Karpas-422 (cell line): ENCODE measurements around the gene PRKG1. TPM values are rescaled to one million over a fixed set of nuclear protein-coding genes. Genes with fewer than 3 reads are reported as not detected.

ENCODE experiments used
- DNase-seq: peaks from one replicate; pipeline ENCODE4 v3.0.0-alpha.2; 2015
- H2AFZ ChIP-seq: fragments of 200-600 bp; sonication (generic); 2 replicates; pipeline ENCODE4 v1.6.1; 2014; ENCODE audit warnings: antibody characterized with exemption, low read length, mixed read lengths
- H3K27ac ChIP-seq: fragments of 200-600 bp; sonication (generic); 2 replicates; pipeline ENCODE4 v1.5.1; 2014; ENCODE audit warnings: mild to moderate bottlenecking, low read length, moderate library complexity
- H3K27me3 ChIP-seq: fragments of 200-600 bp; sonication (generic); 2 replicates; pipeline ENCODE4 v1.6.1; 2014; ENCODE audit warnings: low read length, mixed read lengths
- H3K36me3 ChIP-seq: fragments of 200-600 bp; sonication (generic); 2 replicates; pipeline ENCODE4 v1.6.1; 2014; ENCODE audit warnings: low read length, mixed read lengths; ENCODE audit not compliant: insufficient read depth
- H3K4me1 ChIP-seq: fragments of 200-600 bp; sonication (generic); 2 replicates; pipeline ENCODE4 v1.6.1; 2014; ENCODE audit warnings: mild to moderate bottlenecking, low read length, mixed read lengths
- H3K4me2 ChIP-seq: fragments of 200-600 bp; sonication (generic); 2 replicates; pipeline ENCODE4 v1.6.1; 2014; ENCODE audit warnings: low read length, low read depth, mild to moderate bottlenecking; ENCODE audit not compliant: poor library complexity, severe bottlenecking
- H3K4me3 ChIP-seq: fragments of 200-600 bp; sonication (generic); 2 replicates; pipeline ENCODE4 v1.5.1; 2014; ENCODE audit warnings: mild to moderate bottlenecking, antibody characterized with exemption, low read length, mixed read lengths
- H3K79me2 ChIP-seq: fragments of 200-600 bp; sonication (generic); 2 replicates; pipeline ENCODE4 v1.6.1; 2014; ENCODE audit warnings: mild to moderate bottlenecking, low read length, mixed read lengths
- H3K9ac ChIP-seq: fragments of 200-600 bp; sonication (generic); 2 replicates; pipeline ENCODE4 v1.6.0; 2014; ENCODE audit warnings: low read length
- H3K9me2 ChIP-seq: fragments of 200-600 bp; sonication (generic), shearing (Covaris generic); replicated peaks from 2 replicates; pipeline ENCODE4 v1.6.0; 2014; ENCODE audit warnings: mild to moderate bottlenecking, low read length, moderate library complexity; ENCODE audit not compliant: insufficient read depth
- H3K9me3 ChIP-seq: fragments of 300-700, 200-600 bp; sonication (generic); 2 replicates; pipeline ENCODE4 v1.6.1; 2014; ENCODE audit warnings: low read length, mixed read lengths
- H4K20me1 ChIP-seq: fragments of 200-600 bp; sonication (generic); 2 replicates; pipeline ENCODE4 v1.6.1; 2014; ENCODE audit warnings: mild to moderate bottlenecking, antibody characterized with exemption, low read length, low read depth; ENCODE audit not compliant: insufficient read depth
- total RNA-seq: library from RNA; depleted of rRNA; stranded (reverse); fragments of >200 nt; shearing (Covaris generic); gene quantifications from 2 replicates; pipeline ENCODE4 v1.2.3, GENCODE V29; 2014; ENCODE audit warnings: low replicate concordance

PRKG1 gene
- total RNA-seq, 1 experiment from 2014 or later: not detected

DNA sequence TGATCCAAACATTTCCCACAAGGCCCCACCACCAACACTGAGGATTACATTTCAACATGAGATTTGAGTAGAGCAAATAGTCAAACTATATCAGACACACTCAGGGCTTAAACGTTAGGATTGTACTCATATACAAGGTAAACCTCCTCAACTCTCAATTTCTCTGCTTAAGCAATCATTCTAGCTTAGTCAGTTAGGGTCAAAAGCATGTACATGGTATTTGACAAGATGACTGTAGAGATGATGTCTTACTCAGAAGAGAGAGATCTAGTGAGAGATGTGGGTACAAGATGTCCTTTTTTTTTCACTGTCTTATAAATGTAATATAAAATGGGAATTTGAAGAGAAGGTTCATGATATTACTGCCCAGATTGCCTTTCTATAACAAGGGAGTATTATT, 270.1 kb downstream of the PRKG1 start:
- Histone ChIP-seq H4K20me1 (no peaks in the 10 kb centered on the region), H3K4me3 (no peak overlapping the region), H3K9me2 (0 out of 2 replicates have a peak, but pooled peaks cover 5% of the 10 kb centered on the region), H3K4me1 (no peaks in the 10 kb centered on the region), H3K9me3 (no peaks in the 10 kb centered on the region), H3K79me2 (no peaks in the 10 kb centered on the region), H3K9ac (no peak overlapping the region), H3K36me3 (no peaks in the 10 kb centered on the region), H3K27ac (no peak overlapping the region), H3K4me2 (no peak overlapping the region), H3K27me3 (no peaks in the 10 kb centered on the region), H2AFZ (no peak overlapping the region)
- DNase-seq: no peak

GRCh38 chr10:51348622-51349021, 274.3 kb downstream of the PRKG1 start:
- Histone ChIP-seq H3K27me3 (no peaks in the 10 kb centered on the region), H3K9me3 (no peaks in the 10 kb centered on the region), H3K4me1 (no peaks in the 10 kb centered on the region), H3K9me2 (0 out of 2 replicates have a peak, but pooled peaks cover 5% of the 10 kb centered on the region), H3K4me3 (no peak overlapping the region), H3K4me2 (no peak overlapping the region), H4K20me1 (no peaks in the 10 kb centered on the region), H3K27ac (no peak overlapping the region), H3K9ac (no peak overlapping the region), H2AFZ (no peak overlapping the region), H3K36me3 (no peaks in the 10 kb centered on the region), H3K79me2 (no peaks in the 10 kb centered on the region)
- no peak for DNase-seq

- Histone ChIP-seq H3K27me3 (no peaks in the 10 kb centered on the region), H3K9ac (no peak overlapping the region)
Measured at GRCh38 chr10:51357170-51357569, 282.9 kb downstream of the PRKG1 start.

GRCh38 chr10:51358227-51358626, 283.9 kb downstream of the PRKG1 start:
- Histone ChIP-seq H3K9ac (no peak overlapping the region), H3K36me3 (no peaks in the 10 kb centered on the region)

More at GRCh38 chr10:51357170-51357569, 282.9 kb downstream of the PRKG1 start:
- Histone ChIP-seq H2AFZ (no peak overlapping the region), H3K36me3 (no peaks in the 10 kb centered on the region), H4K20me1 (no peaks in the 10 kb centered on the region), H3K4me1 (no peaks in the 10 kb centered on the region), H3K4me3 (no peak overlapping the region), H3K9me2 (no peaks in the 10 kb centered on the region), H3K79me2 (no peaks in the 10 kb centered on the region), H3K4me2 (no peak overlapping the region), H3K27ac (no peak overlapping the region), H3K9me3 (no peaks in the 10 kb centered on the region)
- no peak for DNase-seq

DNA sequence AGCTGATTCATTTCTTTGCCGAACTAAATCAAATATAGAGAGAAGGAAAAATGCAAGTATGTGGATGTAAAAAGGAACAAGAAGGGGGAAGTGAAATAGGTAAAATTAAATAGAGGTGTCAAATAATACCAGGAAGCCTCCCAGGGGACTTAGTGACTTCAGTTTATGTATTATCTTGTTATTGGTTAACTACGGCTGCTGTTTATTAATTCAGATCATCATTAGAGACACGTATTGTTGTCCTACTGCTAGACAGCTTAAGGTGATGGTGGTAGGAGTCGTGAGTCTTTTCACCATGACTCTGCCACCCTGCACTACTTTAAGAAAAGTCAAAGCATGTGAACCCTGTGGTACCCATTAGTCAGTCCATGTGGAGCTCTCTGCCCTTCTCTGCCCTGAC, 289.1 kb downstream of the PRKG1 start:
- no peak overlapping the region for H3K27ac ChIP-seq
- no peaks in the 10 kb centered on the region for H3K36me3 ChIP-seq
- no peak overlapping the region for H3K4me3 ChIP-seq
- no peaks in the 10 kb centered on the region for H3K79me2 ChIP-seq
- H3K9me3 ChIP-seq: no peaks in the 10 kb centered on the region
- no peak overlapping the region for H3K4me2 ChIP-seq
- peaks cover 6% of the 10 kb centered on the region for H3K4me1 ChIP-seq
- H3K9ac ChIP-seq: no peak overlapping the region
- no peak for DNase-seq
- H2AFZ ChIP-seq: no peak overlapping the region
- H3K9me2 ChIP-seq: no peaks in the 10 kb centered on the region
- no peaks in the 10 kb centered on the region for H4K20me1 ChIP-seq
- H3K27me3 ChIP-seq: no peaks in the 10 kb centered on the region

More at GRCh38 chr10:51358227-51358626, 283.9 kb downstream of the PRKG1 start:
- Histone ChIP-seq H3K4me2 (no peak overlapping the region), H3K9me2 (no peaks in the 10 kb centered on the region), H3K27ac (no peak overlapping the region), H2AFZ (no peak overlapping the region), H3K27me3 (no peaks in the 10 kb centered on the region), H3K79me2 (no peaks in the 10 kb centered on the region), H4K20me1 (no peaks in the 10 kb centered on the region), H3K4me3 (no peak overlapping the region), H3K4me1 (peaks cover 1% of the 10 kb centered on the region), H3K9me3 (no peaks in the 10 kb centered on the region)
- no peak for DNase-seq

- H3K27ac ChIP-seq: no peak overlapping the region
- H2AFZ ChIP-seq: no peak overlapping the region
- no peaks in the 10 kb centered on the region for H4K20me1 ChIP-seq
- H3K4me2 ChIP-seq: no peak overlapping the region
- no peak overlapping the region for H3K4me3 ChIP-seq
- no peak for DNase-seq
- no peaks in the 10 kb centered on the region for H3K79me2 ChIP-seq
- no peaks in the 10 kb centered on the region for H3K9me3 ChIP-seq
- no peak overlapping the region for H3K9ac ChIP-seq
- no peaks in the 10 kb centered on the region for H3K36me3 ChIP-seq
- peaks cover 6% of the 10 kb centered on the region for H3K4me1 ChIP-seq
- H3K27me3 ChIP-seq: no peaks in the 10 kb centered on the region
- H3K9me2 ChIP-seq: no peaks in the 10 kb centered on the region
Measured at GRCh38 chr10:51364674-51365073, 290.4 kb downstream of the PRKG1 start.

DNA sequence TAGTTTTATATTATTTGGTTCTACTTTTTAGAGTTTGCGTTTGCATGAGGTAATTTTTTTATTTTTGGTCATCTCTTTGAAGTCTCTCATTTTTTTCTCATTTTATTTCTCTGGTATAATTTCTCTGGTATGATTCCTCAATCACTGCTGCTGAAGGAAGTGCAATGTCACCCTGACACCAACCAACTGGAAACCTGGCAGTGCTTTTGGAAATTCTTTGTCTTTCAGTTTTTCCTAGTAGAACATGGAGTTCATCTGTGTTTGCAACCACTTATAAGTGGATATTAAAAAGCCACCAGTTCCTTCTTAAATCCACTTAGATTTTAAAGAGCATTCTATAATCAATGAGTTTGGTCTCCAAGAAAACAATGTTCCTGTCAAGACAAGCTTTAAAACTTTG, 291.8 kb downstream of the PRKG1 start:
- Histone ChIP-seq H3K27me3 (no peaks in the 10 kb centered on the region), H3K9ac (no peak overlapping the region), H3K4me3 (no peak overlapping the region), H3K27ac (no peak overlapping the region), H2AFZ (no peak overlapping the region), H3K4me1 (peaks cover 6% of the 10 kb centered on the region), H3K36me3 (no peaks in the 10 kb centered on the region), H3K9me3 (no peaks in the 10 kb centered on the region), H3K79me2 (no peaks in the 10 kb centered on the region), H3K4me2 (no peak overlapping the region), H3K9me2 (no peaks in the 10 kb centered on the region), H4K20me1 (no peaks in the 10 kb centered on the region)
- no peak for DNase-seq

GRCh38 chr10:51367127-51367526, 292.8 kb downstream of the PRKG1 start:
- Histone ChIP-seq H4K20me1 (no peaks in the 10 kb centered on the region), H3K9ac (no peak overlapping the region), H3K27ac (no peak overlapping the region), H3K79me2 (no peaks in the 10 kb centered on the region), H3K9me2 (no peaks in the 10 kb centered on the region), H3K4me1 (peaks cover 6% of the 10 kb centered on the region), H3K36me3 (no peaks in the 10 kb centered on the region), H3K4me2 (no peak overlapping the region), H3K27me3 (no peaks in the 10 kb centered on the region), H3K9me3 (no peaks in the 10 kb centered on the region), H2AFZ (no peak overlapping the region), H3K4me3 (no peak overlapping the region)
- no peak for DNase-seq

DNA sequence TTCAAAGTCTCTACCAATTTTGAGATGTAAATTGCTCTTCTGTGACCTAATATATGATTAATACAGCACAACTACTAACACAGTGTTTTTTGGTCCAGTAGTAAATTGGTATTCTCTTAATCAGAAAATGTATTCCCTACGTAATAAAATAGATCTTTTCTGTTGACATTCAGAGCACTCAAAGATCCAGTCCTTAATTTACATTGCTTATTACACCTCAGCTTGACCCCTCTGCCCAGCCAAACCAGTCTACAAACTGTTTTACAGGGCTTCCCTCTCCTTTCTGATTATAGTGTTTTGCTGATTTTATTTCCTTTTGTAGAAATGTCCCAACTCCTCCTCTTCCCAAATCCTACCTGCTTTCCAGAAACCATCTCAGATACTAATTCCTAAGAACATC, 293.4 kb downstream of the PRKG1 start:
- Histone ChIP-seq H3K9ac (no peak overlapping the region), H3K36me3 (no peaks in the 10 kb centered on the region), H3K27me3 (no peaks in the 10 kb centered on the region), H3K79me2 (no peaks in the 10 kb centered on the region), H3K4me3 (no peak overlapping the region), H3K4me1 (peaks cover 6% of the 10 kb centered on the region), H2AFZ (no peak overlapping the region), H3K9me3 (no peaks in the 10 kb centered on the region), H4K20me1 (no peaks in the 10 kb centered on the region), H3K27ac (no peak overlapping the region), H3K4me2 (no peak overlapping the region), H3K9me2 (no peaks in the 10 kb centered on the region)
- DNase-seq: no peak
